BLaER1 treated with 17β-estradiol and CSF1 and Interleukin-3, amounts not matched to agents 10 nM and 100 nM (cell line): Measurements from ENCODE around the gene CRBN.

Experiments used
- H3K27ac ChIP-seq, 11 experiments: shearing (Covaris generic); formaldehyde crosslinking; 2 replicates each; pipeline ENCODE4 v1.8.1; 2022
- H3K27me3 ChIP-seq, 11 experiments: shearing (Covaris generic); formaldehyde crosslinking; 2 replicates each; pipeline ENCODE4 v1.8.1; 2022
- H3K36me3 ChIP-seq, 11 experiments: shearing (Covaris generic); formaldehyde crosslinking; 2 replicates each; pipeline ENCODE4 v1.8.1; 2022
- H3K4me1 ChIP-seq, 10 experiments: shearing (Covaris generic); formaldehyde crosslinking; 2 replicates each; pipeline ENCODE4 v1.8.1; 2022
- H3K4me2 ChIP-seq, 11 experiments: shearing (Covaris generic); formaldehyde crosslinking; 2 replicates each; pipeline ENCODE4 v1.8.1; 2022
- H3K4me3 ChIP-seq, 10 experiments: shearing (Covaris generic); formaldehyde crosslinking; 2 replicates each; pipeline ENCODE4 v1.8.1; 2022
- H3K9ac ChIP-seq, 11 experiments: shearing (Covaris generic); formaldehyde crosslinking; 2 replicates each; pipeline ENCODE4 v1.8.1; 2022
- H3K9me3 ChIP-seq, 11 experiments: shearing (Covaris generic); formaldehyde crosslinking; replicated peaks in 1 of 11; 2 replicates each; pipeline ENCODE4 v1.8.1; 2022
- H4K20me1 ChIP-seq, 11 experiments: shearing (Covaris generic); formaldehyde crosslinking; 2 replicates each; pipeline ENCODE4 v1.8.1; 2022
- Cebpa-rat ChIP-seq, 11 experiments: shearing (Covaris generic); IDR thresholded peaks; 2 replicates each; pipeline ENCODE4 v1.8.1; 2022

CRBN gene

GRCh38 chr3:3199306-3199705 lies 19.8 kb upstream of the CRBN start:
- Histone ChIP-seq H4K20me1 (no peaks in the 10 kb centered on the region), H3K36me3 (no peaks in the 10 kb centered on the region), H3K9me3 (no peaks in the 10 kb centered on the region), H3K4me1 (no peaks in the 10 kb centered on the region), H3K27ac (no peak overlapping the region), H3K4me2 (no peak overlapping the region), H3K27me3 (no peaks in the 10 kb centered on the region), H3K4me3 (no peak overlapping the region), H3K9ac (no peak overlapping the region)
- no peak for TF ChIP-seq Cebpa-rat (IDR thresholded peaks at IDR 0.05)

- Histone ChIP-seq H3K4me3 (no peak overlapping the region), H3K27ac (no peak overlapping the region), H3K9ac (no peak overlapping the region), H3K4me2 (no peak overlapping the region), H3K27me3 (no peaks in the 10 kb centered on the region), H3K36me3 (no peaks in the 10 kb centered on the region), H4K20me1 (no peaks in the 10 kb centered on the region), H3K9me3 (no peaks in the 10 kb centered on the region), H3K4me1 (peaks cover 0 to 7% (median 6%) of the 10 kb centered on the region in 10 experiments; a peak in 10 of 20 replicates)
- TF ChIP-seq Cebpa-rat (IDR thresholded peaks at IDR 0.05), result no peak
Measured at GRCh38 chr3:3196148-3196861, 16.8 kb upstream of the CRBN start.

- TF ChIP-seq Cebpa-rat (IDR thresholded peaks at IDR 0.05), result no peak
- Histone ChIP-seq H3K9ac (no peak overlapping the region), H4K20me1 (no peaks in the 10 kb centered on the region), H3K27ac (no peak overlapping the region), H3K4me1 (peaks cover 0 to 7% (median 6%) of the 10 kb centered on the region in 10 experiments; a peak in 10 of 20 replicates), H3K9me3 (no peaks in the 10 kb centered on the region), H3K27me3 (no peaks in the 10 kb centered on the region), H3K36me3 (no peaks in the 10 kb centered on the region), H3K4me3 (no peak overlapping the region), H3K4me2 (no peak overlapping the region)
Measured at GRCh38 chr3:3194861-3195260, 15.4 kb upstream of the CRBN start.

- no peak for TF ChIP-seq Cebpa-rat (IDR thresholded peaks at IDR 0.05)
- H3K4me1 ChIP-seq, result peaks cover 0 to 7% (median 6%) of the 10 kb centered on the region in 10 experiments; a peak in 10 of 20 replicates
- H3K4me3 ChIP-seq, result no peak overlapping the region
- no peaks in the 10 kb centered on the region for H3K36me3 ChIP-seq
- H3K4me2 ChIP-seq, result peak overlapping the region in 6 of 11 experiments; percentile 0 to 12 (median 6); a peak in 8 of 22 replicates
- H3K9me3 ChIP-seq, result peaks cover 0 to 7% (median 2%) of the 10 kb centered on the region in 11 experiments; a peak in 8 of 22 replicates
- no peaks in the 10 kb centered on the region for H4K20me1 ChIP-seq
- H3K9ac ChIP-seq, result no peak overlapping the region
- H3K27me3 ChIP-seq, result no peaks in the 10 kb centered on the region
- no peak overlapping the region for H3K27ac ChIP-seq
Measured at GRCh38 chr3:3192286-3192675, 12.8 kb upstream of the CRBN start.

- H3K9me3 ChIP-seq, result peaks cover 2 to 12% (median 7%) of the 10 kb centered on the region in 11 experiments
- no peak overlapping the region for H3K27ac ChIP-seq
- TF ChIP-seq Cebpa-rat (IDR thresholded peaks at IDR 0.05), result no peak
- peaks cover 0 to 7% (median 6%) of the 10 kb centered on the region in 10 experiments; a peak in 10 of 20 replicates for H3K4me1 ChIP-seq
- no peaks in the 10 kb centered on the region for H3K36me3 ChIP-seq
- H3K9ac ChIP-seq, result no peak overlapping the region
- no peaks in the 10 kb centered on the region for H4K20me1 ChIP-seq
- H3K27me3 ChIP-seq, result no peaks in the 10 kb centered on the region
- H3K4me2 ChIP-seq, result peak overlapping the region in 6 of 11 experiments; percentile 0 to 12 (median 6); a peak in 8 of 22 replicates
- no peak overlapping the region for H3K4me3 ChIP-seq
Measured at GRCh38 chr3:3191675-3192285, 12.3 kb upstream of the CRBN start.

- Histone ChIP-seq H3K9ac (no peak overlapping the region), H4K20me1 (no peaks in the 10 kb centered on the region), H3K9me3 (peaks cover 9 to 23% (median 14%) of the 10 kb centered on the region in 11 experiments), H3K4me2 (no peak overlapping the region), H3K36me3 (no peaks in the 10 kb centered on the region), H3K27me3 (no peaks in the 10 kb centered on the region), H3K4me3 (no peak overlapping the region), H3K27ac (no peak overlapping the region), H3K4me1 (peaks cover 0 to 7% (median 6%) of the 10 kb centered on the region in 10 experiments; a peak in 10 of 20 replicates)
- no peak for TF ChIP-seq Cebpa-rat (IDR thresholded peaks at IDR 0.05)
Measured at GRCh38 chr3:3189961-3190360, 10.5 kb upstream of the CRBN start.

GRCh38 chr3:3189102-3189727 lies 9.7 kb upstream of the CRBN start:
- no peak overlapping the region for H3K4me3 ChIP-seq
- no peak overlapping the region for H3K27ac ChIP-seq
- no peaks in the 10 kb centered on the region for H4K20me1 ChIP-seq
- peaks cover 9 to 23% (median 14%) of the 10 kb centered on the region in 11 experiments for H3K9me3 ChIP-seq
- no peak for TF ChIP-seq Cebpa-rat (IDR thresholded peaks at IDR 0.05)
- H3K36me3 ChIP-seq, result no peaks in the 10 kb centered on the region
- no peak overlapping the region for H3K9ac ChIP-seq
- H3K4me2 ChIP-seq, result no peak overlapping the region
- peaks cover 0 to 7% (median 6%) of the 10 kb centered on the region in 10 experiments; a peak in 10 of 20 replicates for H3K4me1 ChIP-seq
- H3K27me3 ChIP-seq, result no peaks in the 10 kb centered on the region

GRCh38 chr3:3184876-3185275 lies 5.4 kb upstream of the CRBN start:
- no peak overlapping the region for H3K9ac ChIP-seq
- no peak overlapping the region for H3K4me3 ChIP-seq
- no peaks in the 10 kb centered on the region for H3K36me3 ChIP-seq
- no peaks in the 10 kb centered on the region for H3K27me3 ChIP-seq
- peaks cover 9 to 23% (median 14%) of the 10 kb centered on the region in 11 experiments for H3K9me3 ChIP-seq
- H3K27ac ChIP-seq, result no peak overlapping the region
- peaks cover 0 to 16% (median 7%) of the 10 kb centered on the region in 10 experiments; a peak in 15 of 20 replicates for H3K4me1 ChIP-seq
- TF ChIP-seq Cebpa-rat (IDR thresholded peaks at IDR 0.05), result no peak
- no peaks in the 10 kb centered on the region for H4K20me1 ChIP-seq
- H3K4me2 ChIP-seq, result no peak overlapping the region

GRCh38 chr3:3180456-3180855 lies 965 bp upstream of the CRBN start:
- H3K36me3 ChIP-seq, result peaks cover 0 to 11% (median 5%) of the 10 kb centered on the region in 11 experiments; a peak in 5 of 22 replicates
- H3K4me1 ChIP-seq, result peaks cover 36 to 53% (median 43%) of the 10 kb centered on the region in 10 experiments
- H3K27me3 ChIP-seq, result no peaks in the 10 kb centered on the region
- peak overlapping the region in 7 of 11 experiments; percentile 20 to 88 (median 79); a peak in 14 of 22 replicates for H3K4me2 ChIP-seq
- H4K20me1 ChIP-seq, result peaks cover 0 to 39% (median 6%) of the 10 kb centered on the region in 11 experiments; a peak in 7 of 22 replicates
- no peak overlapping the region for H3K4me3 ChIP-seq
- no peaks in the 10 kb centered on the region for H3K9me3 ChIP-seq
- H3K27ac ChIP-seq, result peak overlapping the region in 5 of 11 experiments; percentile 76 to 94 (median 86); a peak in 8 of 22 replicates
- TF ChIP-seq Cebpa-rat (IDR thresholded peaks at IDR 0.05), result no peak
- peak overlapping the region in 2 of 11 experiments; percentile 21 to 38; a peak in 2 of 22 replicates for H3K9ac ChIP-seq
